GM12878 (cell line): ENCODE data around the gene ATXN2. TPM values are rescaled to one million over a fixed set of nuclear protein-coding genes. Genes with fewer than 3 reads are reported as not detected.

Experiments
- ATAC-seq: fragments of 200-7000 bp; cut with Tn5 transposase; 3 replicates; pipeline ENCODE4 v1.9.1; 2020; ENCODE audit warnings: mild to moderate bottlenecking, moderate library complexity
- BruUV-seq: library from RNA; stranded (reverse); fragments of 400-500 nt; replicated peaks from 2 replicates; lab custom pipeline; 2021; lab: Mats Ljungman, UMichigan
- CTCF ChIA-PET: fragments of 300-600 bp; sonication (Branson Sonifier 250); formaldehyde crosslinking; extraction: SDS; loops from one replicate; lab custom pipeline; 2021; ENCODE audit warnings: inconsistent platforms; lab: Yijun Ruan, JAX
- POLR2A ChIA-PET: fragments of 350-600 bp; formaldehyde crosslinking; extraction: SDS; loops from one replicate; lab custom pipeline; 2021; ENCODE audit warnings: inconsistent platforms; lab: Charles Lee
- RAD21 ChIA-PET: fragments of 300-600 bp; sonication (Branson Sonifier 250); formaldehyde crosslinking; loops from one replicate; lab custom pipeline; 2023; ENCODE audit warnings: antibody characterized with exemption; ENCODE audit not compliant: unreplicated experiment; lab: Charles Lee
- SMC1A ChIA-PET: fragments of 300-600 bp; sonication (Branson Sonifier 250); formaldehyde crosslinking; loops from one replicate; lab custom pipeline; 2023; ENCODE audit not compliant: unreplicated experiment, uncharacterized antibody; lab: Charles Lee
- DNase-seq: peaks from one replicate; pipeline ENCODE4 v3.0.0-alpha.2; 2011; ENCODE audit warnings: low read depth, low spot score
- FAIRE-seq: peaks from 3 replicates; lab custom pipeline; 2011; peaks lifted over from hg19 to GRCh38; lab: Jason Lieb, UNC
- H2AFZ ChIP-seq: 2 replicates; pipeline ENCODE4 v1.6.0; 2011; ENCODE audit warnings: low read depth, low read length, control low read depth; ENCODE audit not compliant: control insufficient read depth
- H3K27ac ChIP-seq: 2 replicates; pipeline ENCODE4 v1.5.1; 2011; ENCODE audit warnings: control low read depth; ENCODE audit not compliant: control insufficient read depth, insufficient read depth
- H3K27me3 ChIP-seq, 2 experiments: replicated peaks in 1 of 2; 2 replicates each; pipeline versions ENCODE4 v1.6.0 to v1.6.1; 2011; ENCODE audit warnings: low read length in 1 of 2; ENCODE audit not compliant: control insufficient read depth in 2 of 2, insufficient read depth in 2 of 2
- H3K36me3 ChIP-seq, 2 experiments: 2 replicates each; pipeline ENCODE4 v1.5.1; 2011; ENCODE audit warnings: low read length in 1 of 2; ENCODE audit not compliant: control insufficient read depth in 2 of 2, insufficient read depth in 2 of 2
- H3K4me1 ChIP-seq: 2 replicates; pipeline ENCODE4 v1.6.1; 2011; ENCODE audit warnings: mild to moderate bottlenecking, low read length, moderate library complexity, mixed read lengths; ENCODE audit not compliant: control insufficient read depth, insufficient read depth
- H3K4me2 ChIP-seq: 2 replicates; pipeline ENCODE4 v1.6.0; 2011; ENCODE audit warnings: control low read depth; ENCODE audit not compliant: control insufficient read depth, insufficient read depth
- H3K4me3 ChIP-seq: fragments of 200-600 bp; sonication (generic); 2 replicates; pipeline ENCODE4 v1.5.1; 2016
- H3K79me2 ChIP-seq: 2 replicates; pipeline ENCODE4 v1.6.0; 2011; ENCODE audit warnings: low read length; ENCODE audit not compliant: control insufficient read depth, insufficient read depth
- H3K9ac ChIP-seq: 2 replicates; pipeline ENCODE4 v1.8.0; 2011; ENCODE audit warnings: low read length, control low read depth, mixed read lengths; ENCODE audit not compliant: control insufficient read depth, insufficient read depth
- H3K9me3 ChIP-seq: replicated peaks from 3 replicates; pipeline ENCODE4 v1.5.1; 2011; ENCODE audit warnings: mild to moderate bottlenecking, low read length; ENCODE audit not compliant: control insufficient read depth, insufficient read depth
- H4K20me1 ChIP-seq: 2 replicates; pipeline ENCODE4 v1.6.0; 2011; ENCODE audit not compliant: control insufficient read depth, insufficient read depth
- BCLAF1 ChIP-seq: fragments of 450-650 bp; IDR thresholded peaks from 2 replicates; pipeline ENCODE4 v1.6.1; 2017; ENCODE audit warnings: antibody characterized with exemption, mild to moderate bottlenecking, moderate library complexity
- CBFB ChIP-seq: IDR thresholded peaks from 2 replicates; pipeline ENCODE4 v1.6.1; 2016; ENCODE audit warnings: antibody characterized with exemption, low read depth
- CHD1 ChIP-seq: IDR thresholded peaks from 2 replicates; pipeline ENCODE4 v1.6.1; 2012; ENCODE audit warnings: low read depth, low read length, improper control_type of control experiment
- CHD2 ChIP-seq: IDR thresholded peaks from 2 replicates; pipeline ENCODE4 v1.6.1; 2011; ENCODE audit warnings: low read depth, low read length, improper control_type of control experiment, borderline replicate concordance
- POLR2AphosphoS5 ChIP-seq: IDR thresholded peaks from 2 replicates; pipeline ENCODE4 v1.6.1; 2011; ENCODE audit warnings: mild to moderate bottlenecking, low read length, inconsistent platforms
- RAD21 ChIP-seq: IDR thresholded peaks from 2 replicates; pipeline ENCODE4 v1.6.1; 2011; ENCODE audit warnings: mild to moderate bottlenecking, low read depth, low read length, moderate library complexity; ENCODE audit not compliant: insufficient read depth
- RAD51 ChIP-seq: fragments of 450-650 bp; IDR thresholded peaks from 2 replicates; pipeline ENCODE4 v1.6.1; 2016; ENCODE audit warnings: moderate library complexity, mild to moderate bottlenecking, inconsistent platforms
- RFX5 ChIP-seq: IDR thresholded peaks from 2 replicates; pipeline ENCODE4 v1.6.1; 2011; ENCODE audit warnings: low read depth, low read length, improper control_type of control experiment
- SMARCA5 ChIP-seq: fragments of 450-650 bp; IDR thresholded peaks from 2 replicates; pipeline ENCODE4 v1.6.1; 2017; ENCODE audit warnings: mild to moderate bottlenecking
- SUPT20H ChIP-seq: IDR thresholded peaks from 2 replicates; pipeline ENCODE4 v1.6.1; 2011; ENCODE audit warnings: low read depth, mild to moderate bottlenecking, low read length, moderate library complexity, borderline replicate concordance; ENCODE audit not compliant: control insufficient read depth
- USF2 ChIP-seq: IDR thresholded peaks from 2 replicates; pipeline ENCODE4 v1.6.1; 2011; ENCODE audit warnings: low read depth, low read length, improper control_type of control experiment, borderline replicate concordance
- ZNF207 ChIP-seq: fragments of 450-650 bp; IDR thresholded peaks from 2 replicates; pipeline ENCODE4 v1.6.1; 2014; ENCODE audit warnings: antibody characterized with exemption, mild to moderate bottlenecking, borderline replicate concordance
- ZNF217 ChIP-seq: fragments of 450-650 bp; IDR thresholded peaks from 2 replicates; pipeline ENCODE4 v1.6.1; 2017; ENCODE audit warnings: antibody characterized with exemption, mild to moderate bottlenecking
- ZNF24 ChIP-seq: fragments of 450-650 bp; IDR thresholded peaks from 2 replicates; pipeline ENCODE4 v1.6.1; 2017; ENCODE audit warnings: antibody characterized with exemption, mild to moderate bottlenecking
- WGBS: methylation state at CpG from one replicate; pipeline ENCODE4 v1.1.6; 2016; ENCODE audit warnings: low lambda C conversion rate; ENCODE audit not compliant: insufficient replicate concordance, insufficient coverage; ENCODE audit errors: missing lambda C conversion rate; 5-methylcytosine and 5-hydroxymethylcytosine counted together
- in situ Hi-C: fragments of 300-500 bp; cut with MboI; formaldehyde crosslinking; loops from 9 replicates; pipeline ENCODE4 v1.14.3; 2018; ENCODE audit warnings: mixed read lengths
- intact Hi-C: fragments of 100-400 bp; cut with micrococcal nuclease; formaldehyde crosslinking; loops from one replicate; pipeline ENCODE4 v1.14.2; 2022; ENCODE audit not compliant: unreplicated experiment
- polyA plus RNA-seq, 11 experiments: library from polyadenylated mRNA; depleted of rRNA in 4 of 11; unstranded in 6 of 11; stranded (reverse) in 5 of 11; fragments of >200 nt; fragmentation: Nextera tagmentation in 4 of 11; fragmentation: Illumina TruSeq in 1 of 11; extraction: Ambion mirVana in 4 of 11; extraction: Trizol in 1 of 11; gene quantifications; 1 replicate in 1 of 11; 2 replicates in 10 of 11; pipeline versions ENCODE4 v1.2.1 to v1.2.3, GENCODE V29; 2011 to 2016; ENCODE audit warnings: inconsistent platforms in 2 of 11, missing spikeins in 2 of 11, low read depth in 1 of 11
- total RNA-seq, 4 experiments: library from RNA; depleted of rRNA in 3 of 4; stranded (reverse); fragments of >200 nt in 3 of 4; fragmentation: Illumina TruSeq in 1 of 4; extraction: Trizol in 1 of 4; gene quantifications; 2 replicates each; pipeline versions ENCODE4 v1.2.1 to v1.2.3, GENCODE V29; 2013 to 2021
- TF ChIP-seq, protein P1 (sequence below): IDR thresholded peaks from 2 replicates; pipeline ENCODE4 v1.6.1; 2011; ENCODE audit warnings: borderline replicate concordance, low read depth, mild to moderate bottlenecking, moderate library complexity, mixed read lengths, low read length; ENCODE audit not compliant: insufficient read depth; ENCODE audit errors: extremely low read length

Gene ATXN2
- total and polyA plus RNA-seq, 10 of the 15 experiments (the other 5 are each of a cell fraction or from before 2014, with no cell fraction given): 8.8 to 31.5 (median 19.0) TPM

GRCh38 chr12:111408116-111408440 is 191.0 kb downstream of the ATXN2 start (continued):
- TF ChIP-seq SMARCA5 (0 out of 2 replicates have a peak, but pooled peaks have one; percentile 48), ZNF24 (peak; percentile 29; the same call in 1 of the 2 replicates), ZNF207 (no peak), BCLAF1 (no peak), RFX5 (no peak), ZNF217 (peak; percentile 81; the same call in 1 of the 2 replicates)

GRCh38 chr12:111407377-111408115 is 191.6 kb downstream of the ATXN2 start:
- 4% methylated on average over 9 of the region's 9 CpGs for WGBS

More at GRCh38 chr12:111407377-111408115, 191.6 kb downstream of the ATXN2 start:
- ChIA-PET CTCF (interaction anchor here (0.6 to 27.0 kb wide), 6 partner anchors 10 to 853 kb away, joined by 3 to 1117 read pairs (median 20); no protein-coding TSS in a partner anchor), SMC1A (interaction anchor here (2.0 to 22.6 kb wide), 5 partner anchors 10 to 49 kb away, joined by 7 to 605 read pairs (median 24); no protein-coding TSS in a partner anchor), RAD21 (interaction anchor here (0.7 to 19.6 kb wide), 6 partner anchors 9 to 121 kb away, joined by 3 to 804 read pairs (median 6); no protein-coding TSS in a partner anchor), POLR2A (interaction anchor here (0.6 to 13.2 kb wide), 7 partner anchors 8 to 138 kb away, joined by 3 to 188 read pairs (median 4); no protein-coding TSS in a partner anchor)
- Histone ChIP-seq H3K9ac (peak overlapping the region; percentile 95), H3K4me3 (peak overlapping the region; percentile 96), H3K36me3 (peaks cover 0 to 4% of the 10 kb centered on the region in 2 experiments; a peak in 2 of 4 replicates), H3K4me1 (peaks cover 58% of the 10 kb centered on the region), H3K27me3 (no peaks in the 10 kb centered on the region), H3K27ac (peak overlapping the region; percentile 91), H4K20me1 (0 out of 2 replicates have a peak, but pooled peaks cover 6% of the 10 kb centered on the region), H2AFZ (no peak overlapping the region), H3K9me3 (no peaks in the 10 kb centered on the region), H3K4me2 (peak overlapping the region; percentile 96), H3K79me2 (peaks cover 67% of the 10 kb centered on the region)
- ATAC-seq (no peak), DNase-seq (no peak), FAIRE-seq (no peak)
- in situ Hi-C loops (no loop called here), intact Hi-C loops (no loop called here)
- TSS peak; percentile 54 for BruUV-seq
- no peak for TF ChIP-seq USF2
- TF ChIP-seq RAD21: no peak
- no peak for TF ChIP-seq SUPT20H
- 0 out of 2 replicates have a peak, but pooled peaks have one; percentile 49 for TF ChIP-seq CHD1
- TF ChIP-seq CBFB: no peak
- TF ChIP-seq CHD2: no peak
- peak; percentile 39 for TF ChIP-seq POLR2AphosphoS5
- TF ChIP-seq RAD51: no peak
- TF ChIP-seq, protein P1, sequence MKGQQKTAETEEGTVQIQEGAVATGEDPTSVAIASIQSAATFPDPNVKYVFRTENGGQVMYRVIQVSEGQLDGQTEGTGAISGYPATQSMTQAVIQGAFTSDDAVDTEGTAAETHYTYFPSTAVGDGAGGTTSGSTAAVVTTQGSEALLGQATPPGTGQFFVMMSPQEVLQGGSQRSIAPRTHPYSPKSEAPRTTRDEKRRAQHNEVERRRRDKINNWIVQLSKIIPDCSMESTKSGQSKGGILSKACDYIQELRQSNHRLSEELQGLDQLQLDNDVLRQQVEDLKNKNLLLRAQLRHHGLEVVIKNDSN: no peak
